ENCODE data around the gene USP43. TPM values are rescaled to one million over a fixed set of nuclear protein-coding genes. Genes with fewer than 3 reads are reported as not detected.
A peak's percentile ranks its signal among the peaks of the same experiment; 100 is the strongest.

Gene USP43
- total RNA-seq, 4 donors from 2014 or later: 0.17 to 0.84 (median 0.17) TPM; not detected in 1

GRCh38 chr17:9611557-9611956 is 33.8 kb upstream of the USP43 start:
- DNase-seq (ENCODE audit: extremely low spot score): peak; percentile 21
- intact Hi-C loops (cut with DNase I): no loop called here
- Histone ChIP-seq H3K4me3 (no peak overlapping the region), H3K36me3 (no peaks in the 10 kb centered on the region), H3K4me1 (no peaks in the 10 kb centered on the region), H3K27me3 (no peaks in the 10 kb centered on the region), H3K9me3 (no peaks in the 10 kb centered on the region), H3K27ac (replicated peaks in 1 of 4) (no peak overlapping the region)
- 79% methylated on average over 2 of the region's 2 CpGs for WGBS
- TF ChIP-seq CTCF (IDR thresholded peaks at IDR 0.05) (no peak), EP300 (IDR thresholded peaks at IDR 0.05) (no peak), POLR2A (IDR thresholded peaks at IDR 0.05; ENCODE audit: low read depth) (no peak), POLR2AphosphoS5 (IDR thresholded peaks at IDR 0.05) (no peak)

GRCh38 chr17:9612006-9612405 is 33.3 kb upstream of the USP43 start:
- Histone ChIP-seq H3K9me3 (no peaks in the 10 kb centered on the region), H3K4me3 (no peak overlapping the region), H3K36me3 (no peaks in the 10 kb centered on the region), H3K4me1 (no peaks in the 10 kb centered on the region), H3K27me3 (no peaks in the 10 kb centered on the region), H3K27ac (replicated peaks in 1 of 4) (no peak overlapping the region)
- intact Hi-C loops (cut with DNase I): no loop called here
- DNase-seq (ENCODE audit: extremely low spot score): no peak
- WGBS: 73% methylated on average over 9 of the region's 9 CpGs
- no peak for TF ChIP-seq CTCF (IDR thresholded peaks at IDR 0.05)
- no peak for TF ChIP-seq EP300 (IDR thresholded peaks at IDR 0.05)
- no peak for TF ChIP-seq POLR2A (IDR thresholded peaks at IDR 0.05; ENCODE audit: low read depth)
- TF ChIP-seq POLR2AphosphoS5 (IDR thresholded peaks at IDR 0.05): no peak

- Histone ChIP-seq H3K4me3 (no peak overlapping the region), H3K4me1 (no peaks in the 10 kb centered on the region), H3K9me3 (no peaks in the 10 kb centered on the region), H3K27ac (replicated peaks in 1 of 4) (no peak overlapping the region), H3K36me3 (no peaks in the 10 kb centered on the region), H3K27me3 (no peaks in the 10 kb centered on the region)
- 69% methylated on average over 2 of the region's 2 CpGs for WGBS
- intact Hi-C loops (cut with DNase I): no loop called here
- no peak for TF ChIP-seq POLR2AphosphoS5 (IDR thresholded peaks at IDR 0.05)
- no peak for TF ChIP-seq CTCF (IDR thresholded peaks at IDR 0.05)
- no peak for TF ChIP-seq POLR2A (IDR thresholded peaks at IDR 0.05; ENCODE audit: low read depth)
- no peak for TF ChIP-seq EP300 (IDR thresholded peaks at IDR 0.05)
- no peak for DNase-seq (ENCODE audit: extremely low spot score)
Observed at GRCh38 chr17:9615486-9615885, 29.8 kb upstream of the USP43 start.

GRCh38 chr17:9622961-9623360 is 22.4 kb upstream of the USP43 start:
- TF ChIP-seq EP300 (IDR thresholded peaks at IDR 0.05) (no peak), POLR2A (IDR thresholded peaks at IDR 0.05; ENCODE audit: low read depth) (no peak), CTCF (IDR thresholded peaks at IDR 0.05) (no peak), POLR2AphosphoS5 (IDR thresholded peaks at IDR 0.05) (no peak)
- no peaks in the 10 kb centered on the region for H3K36me3 ChIP-seq
- H3K4me3 ChIP-seq: no peak overlapping the region
- peaks cover 0 to 38% (median 22%) of the 10 kb centered on the region in 4 donors for H3K9me3 ChIP-seq
- no peaks in the 10 kb centered on the region for H3K4me1 ChIP-seq
- no peaks in the 10 kb centered on the region for H3K27me3 ChIP-seq
- intact Hi-C loops (cut with DNase I): no loop called here
- DNase-seq (ENCODE audit: extremely low spot score): no peak
- no peak overlapping the region for H3K27ac ChIP-seq (replicated peaks in 1 of 4)

- H3K4me1 ChIP-seq: no peaks in the 10 kb centered on the region
- H3K27me3 ChIP-seq: no peaks in the 10 kb centered on the region
- H3K9me3 ChIP-seq: peaks cover 0 to 23% (median 10%) of the 10 kb centered on the region in 4 donors
- intact Hi-C loops (cut with DNase I): no loop called here
- no peak for TF ChIP-seq CTCF (IDR thresholded peaks at IDR 0.05)
- no peak for TF ChIP-seq EP300 (IDR thresholded peaks at IDR 0.05)
- no peak for TF ChIP-seq POLR2AphosphoS5 (IDR thresholded peaks at IDR 0.05)
- no peak for TF ChIP-seq POLR2A (IDR thresholded peaks at IDR 0.05; ENCODE audit: low read depth)
- H3K36me3 ChIP-seq: no peaks in the 10 kb centered on the region
- no peak overlapping the region for H3K27ac ChIP-seq (replicated peaks in 1 of 4)
- no peak for DNase-seq (ENCODE audit: extremely low spot score)
- WGBS: 89% methylated on average over 10 of the region's 10 CpGs
- H3K4me3 ChIP-seq: no peak overlapping the region
Observed at GRCh38 chr17:9628509-9628908, 16.8 kb upstream of the USP43 start.

Data from esophagus muscularis mucosa (tissue), 4 donors.